ENCODE measurements around the gene CLIC4. TPM values are rescaled to one million over a fixed set of nuclear protein-coding genes. Genes with fewer than 3 reads are reported as not detected.

The CLIC4 gene
- total and polyA plus RNA-seq, 9 of the 15 experiments (the other 6 are each of a cell fraction or from before 2014, with no cell fraction given) = 16.0 to 67.5 (median 38.4) TPM

GRCh38 chr1:24748191-24749121, 3.2 kb downstream of the CLIC4 start (continued):
- TF ChIP-seq ZNF318 (IDR thresholded peaks at IDR 0.05; ENCODE audit: borderline replicate concordance in 1 of 2, low read depth in 1 of 2) = no peak
- no peak for TF ChIP-seq BCOR (IDR thresholded peaks at IDR 0.05)
- TF ChIP-seq ZNF75A (CRISPR knock-in tag; IDR thresholded peaks at IDR 0.05) = no peak
- no peak for TF ChIP-seq PHTF2 (CRISPR knock-in tag; IDR thresholded peaks at IDR 0.05)
- TF ChIP-seq ELK1 (CRISPR knock-in tag; IDR thresholded peaks at IDR 0.05) = no peak

Data from K562 (cell line).